D721Med (cell line): Measurements from ENCODE around the gene TOMM34.

ENCODE experiments used
- DNase-seq: peaks from one replicate; pipeline ENCODE4 v3.0.0; 2011; ENCODE audit warnings: low spot score; ENCODE audit not compliant: insufficient read length
- FAIRE-seq: peaks from 2 replicates; lab custom pipeline; 2011; peaks lifted over from hg19 to GRCh38; lab: Jason Lieb, UNC
- CTCF ChIP-seq: IDR thresholded peaks from 2 replicates; pipeline ENCODE4 v1.5.1; 2012; ENCODE audit warnings: mild to moderate bottlenecking, control low read depth; ENCODE audit not compliant: insufficient read depth; ENCODE audit errors: missing control alignments

The TOMM34 gene

GRCh38 chr20:44896583-44896982 lies 63.6 kb downstream of the TOMM34 start:
- FAIRE-seq (no peak), DNase-seq (no peak)
- no peak for TF ChIP-seq CTCF

- no peak for TF ChIP-seq CTCF
- FAIRE-seq = no peak
- DNase-seq = no peak
Observed at GRCh38 chr20:44894959-44895358, 65.2 kb downstream of the TOMM34 start.
